K562 (cell line): Measurements from ENCODE around the gene TXNIP. TPM values are rescaled to one million over a fixed set of nuclear protein-coding genes. Genes with fewer than 3 reads are reported as not detected.

Experiments used
- BRCA1 ChIP-seq, 2 experiments: fragments of 450-650 bp in 1 of 2; sonication (generic) in 1 of 2; formaldehyde crosslinking in 1 of 2; IDR thresholded peaks; 2 replicates each; pipeline versions ENCODE4 v1.5.0 to v1.6.1; 2017 to 2020; ENCODE audit warnings: mild to moderate bottlenecking in 1 of 2, missing genetic modification reagents in 1 of 2
- GABPB2 ChIP-seq: fragments of 250-450 bp; sonication (Bioruptor Pico); conservative IDR thresholded peaks from 2 replicates; pipeline ENCODE4 v1.5.1; 2021; ENCODE audit warnings: mild to moderate bottlenecking
- HCFC1 ChIP-seq: IDR thresholded peaks from 2 replicates; pipeline ENCODE4 v1.6.1; 2012; ENCODE audit warnings: low read depth, low read length, improper control_type of control experiment
- KHSRP ChIP-seq: fragments of 450-650 bp; IDR thresholded peaks from 2 replicates; pipeline ENCODE4 v1.6.1; 2017
- MLX ChIP-seq, 2 experiments: fragments of 450-650 bp in 1 of 2; sonication (generic) in 1 of 2; formaldehyde crosslinking; conservative IDR thresholded peaks; 2 replicates each; pipeline versions ENCODE4 v1.4.0 to v1.8.1; 2020 to 2022; ENCODE audit warnings: mild to moderate bottlenecking in 1 of 2, missing genetic modification reagents in 1 of 2
- MTA3 ChIP-seq: fragments of 450-650 bp; formaldehyde crosslinking; IDR thresholded peaks from 2 replicates; pipeline ENCODE4 v1.6.1; 2017; ENCODE audit warnings: mild to moderate bottlenecking, borderline replicate concordance
- SETDB1 ChIP-seq: IDR thresholded peaks from one replicate; pipeline ENCODE4 v1.6.1; 2012; ENCODE audit warnings: low read length, control low read depth, inconsistent platforms
- SIX5 ChIP-seq, 2 experiments: IDR thresholded peaks; 2 replicates each; pipeline ENCODE4 v1.6.1; 2011; ENCODE audit warnings: low read length in 2 of 2, borderline replicate concordance in 1 of 2, low read depth in 1 of 2, mild to moderate bottlenecking in 1 of 2, moderate library complexity in 1 of 2; ENCODE audit not compliant: insufficient read depth in 1 of 2
- SRF ChIP-seq, 2 experiments: fragments of 250-450, 450-650 bp in 1 of 2; sonication (Bioruptor Pico) in 1 of 2; sonication (generic) in 1 of 2; formaldehyde crosslinking; IDR thresholded peaks; 2 replicates each; pipeline versions ENCODE4 v1.5.0 to v1.5.1; 2020 to 2022; ENCODE audit warnings: mild to moderate bottlenecking in 1 of 2, missing genetic modification reagents in 1 of 2
- THRA ChIP-seq: fragments of 450-650 bp; IDR thresholded peaks from 2 replicates; pipeline ENCODE4 v1.6.1; 2017; ENCODE audit warnings: mild to moderate bottlenecking, moderate library complexity
- VEZF1 ChIP-seq: fragments of 200-800 bp; sonication (Bioruptor generic); IDR thresholded peaks from 2 replicates; pipeline ENCODE4 v1.6.1; 2017; ENCODE audit warnings: missing genetic modification characterization, missing compliant biosample characterization
- WHSC1 ChIP-seq: IDR thresholded peaks from one replicate; pipeline ENCODE4 v1.6.1; 2012; ENCODE audit warnings: low read length, control low read depth, inconsistent platforms
- ZFP30 ChIP-seq: fragments of 250-450 bp; sonication (Bioruptor Pico); IDR thresholded peaks from 2 replicates; pipeline ENCODE4 v1.8.0; 2022; ENCODE audit warnings: moderate library complexity, mild to moderate bottlenecking, inconsistent platforms, borderline replicate concordance
- polyA plus RNA-seq, 8 experiments: library from polyadenylated mRNA; depleted of rRNA in 4 of 8; stranded (reverse) in 5 of 8; unstranded in 3 of 8; fragments of >200 nt; fragmentation: Nextera tagmentation in 2 of 8; fragmentation: Illumina TruSeq in 1 of 8; extraction: Ambion mirVana in 2 of 8; extraction: Trizol in 1 of 8; gene quantifications; 2 replicates each; pipeline versions ENCODE4 v1.2.1 to v1.2.3, GENCODE V29; 2011 to 2014; ENCODE audit warnings: inconsistent platforms in 1 of 8, missing spikeins in 1 of 8
- total RNA-seq, 7 experiments: library from RNA; depleted of rRNA in 6 of 7; stranded (reverse); fragments of >200 nt in 6 of 7; fragmentation: Illumina TruSeq in 2 of 7; extraction: Trizol in 2 of 7; gene quantifications; 2 replicates each; pipeline versions ENCODE4 v1.2.1 to v1.2.3, GENCODE V29; 2011 to 2021; ENCODE audit warnings: low replicate concordance in 1 of 7
- TF ChIP-seq, protein P1 (sequence below), 2 experiments: fragments of 450-650 bp in 1 of 2; IDR thresholded peaks; 2 replicates each; pipeline ENCODE4 v1.6.1; 2011 to 2017; ENCODE audit warnings: low read depth in 2 of 2, antibody characterized with exemption in 1 of 2, borderline replicate concordance in 1 of 2, low read length in 1 of 2, mild to moderate bottlenecking in 1 of 2, mixed read lengths in 1 of 2; ENCODE audit not compliant: control insufficient read depth in 1 of 2
- TF ChIP-seq, protein P2 (sequence below): fragments of 250-450 bp; sonication (Bioruptor Pico); IDR thresholded peaks from 2 replicates; pipeline ENCODE4 v1.5.0; 2021; ENCODE audit warnings: mild to moderate bottlenecking, moderate library complexity

Gene TXNIP
- total and polyA plus RNA-seq, 9 of the 15 experiments (the other 6 are each of a cell fraction or from before 2014, with no cell fraction given) = 120 to 499 (median 257) TPM

GRCh38 chr1:145964328-145965118, 31.9 kb downstream of the TXNIP start, which contains the start of the genes ANKRD34A and POLR3GL (continued):
- TF ChIP-seq MLX (CRISPR knock-in tag; conservative IDR thresholded peaks at IDR 0.05) (no peak), ZFP30 (CRISPR knock-in tag) (no peak), MTA3 (0 out of 2 replicates have a peak, but pooled peaks have one; percentile 51), GABPB2 (no peak; the same call in 1 of the 2 replicates), KHSRP (no peak), HCFC1 (no peak), SRF (CRISPR knock-in tag; IDR thresholded peaks at IDR 0.05) (peak in 1 of 2 experiments; percentile 54; a peak in 2 of 4 replicates), THRA (no peak), BRCA1 (IDR thresholded peaks at IDR 0.05) (no peak), BRCA1 (CRISPR knock-in tag; IDR thresholded peaks at IDR 0.05) (no peak), SETDB1 (no peak), SIX5 (IDR thresholded peaks at IDR 0.05; ENCODE audit: borderline replicate concordance in 1 of 2, insufficient read depth in 1 of 2, low read depth in 1 of 2, low read length in 2 of 2) (no peak), VEZF1 (CRISPR knock-in tag) (peak; percentile 80), WHSC1 (no peak)
- TF ChIP-seq, protein P1, sequence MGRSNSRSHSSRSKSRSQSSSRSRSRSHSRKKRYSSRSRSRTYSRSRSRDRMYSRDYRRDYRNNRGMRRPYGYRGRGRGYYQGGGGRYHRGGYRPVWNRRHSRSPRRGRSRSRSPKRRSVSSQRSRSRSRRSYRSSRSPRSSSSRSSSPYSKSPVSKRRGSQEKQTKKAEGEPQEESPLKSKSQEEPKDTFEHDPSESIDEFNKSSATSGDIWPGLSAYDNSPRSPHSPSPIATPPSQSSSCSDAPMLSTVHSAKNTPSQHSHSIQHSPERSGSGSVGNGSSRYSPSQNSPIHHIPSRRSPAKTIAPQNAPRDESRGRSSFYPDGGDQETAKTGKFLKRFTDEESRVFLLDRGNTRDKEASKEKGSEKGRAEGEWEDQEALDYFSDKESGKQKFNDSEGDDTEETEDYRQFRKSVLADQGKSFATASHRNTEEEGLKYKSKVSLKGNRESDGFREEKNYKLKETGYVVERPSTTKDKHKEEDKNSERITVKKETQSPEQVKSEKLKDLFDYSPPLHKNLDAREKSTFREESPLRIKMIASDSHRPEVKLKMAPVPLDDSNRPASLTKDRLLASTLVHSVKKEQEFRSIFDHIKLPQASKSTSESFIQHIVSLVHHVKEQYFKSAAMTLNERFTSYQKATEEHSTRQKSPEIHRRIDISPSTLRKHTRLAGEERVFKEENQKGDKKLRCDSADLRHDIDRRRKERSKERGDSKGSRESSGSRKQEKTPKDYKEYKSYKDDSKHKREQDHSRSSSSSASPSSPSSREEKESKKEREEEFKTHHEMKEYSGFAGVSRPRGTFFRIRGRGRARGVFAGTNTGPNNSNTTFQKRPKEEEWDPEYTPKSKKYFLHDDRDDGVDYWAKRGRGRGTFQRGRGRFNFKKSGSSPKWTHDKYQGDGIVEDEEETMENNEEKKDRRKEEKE (IDR thresholded peaks at IDR 0.05; ENCODE audit: borderline replicate concordance in 1 of 2, control insufficient read depth in 1 of 2, low read depth in 2 of 2, low read length in 1 of 2) = no peak
- TF ChIP-seq, protein P2, sequence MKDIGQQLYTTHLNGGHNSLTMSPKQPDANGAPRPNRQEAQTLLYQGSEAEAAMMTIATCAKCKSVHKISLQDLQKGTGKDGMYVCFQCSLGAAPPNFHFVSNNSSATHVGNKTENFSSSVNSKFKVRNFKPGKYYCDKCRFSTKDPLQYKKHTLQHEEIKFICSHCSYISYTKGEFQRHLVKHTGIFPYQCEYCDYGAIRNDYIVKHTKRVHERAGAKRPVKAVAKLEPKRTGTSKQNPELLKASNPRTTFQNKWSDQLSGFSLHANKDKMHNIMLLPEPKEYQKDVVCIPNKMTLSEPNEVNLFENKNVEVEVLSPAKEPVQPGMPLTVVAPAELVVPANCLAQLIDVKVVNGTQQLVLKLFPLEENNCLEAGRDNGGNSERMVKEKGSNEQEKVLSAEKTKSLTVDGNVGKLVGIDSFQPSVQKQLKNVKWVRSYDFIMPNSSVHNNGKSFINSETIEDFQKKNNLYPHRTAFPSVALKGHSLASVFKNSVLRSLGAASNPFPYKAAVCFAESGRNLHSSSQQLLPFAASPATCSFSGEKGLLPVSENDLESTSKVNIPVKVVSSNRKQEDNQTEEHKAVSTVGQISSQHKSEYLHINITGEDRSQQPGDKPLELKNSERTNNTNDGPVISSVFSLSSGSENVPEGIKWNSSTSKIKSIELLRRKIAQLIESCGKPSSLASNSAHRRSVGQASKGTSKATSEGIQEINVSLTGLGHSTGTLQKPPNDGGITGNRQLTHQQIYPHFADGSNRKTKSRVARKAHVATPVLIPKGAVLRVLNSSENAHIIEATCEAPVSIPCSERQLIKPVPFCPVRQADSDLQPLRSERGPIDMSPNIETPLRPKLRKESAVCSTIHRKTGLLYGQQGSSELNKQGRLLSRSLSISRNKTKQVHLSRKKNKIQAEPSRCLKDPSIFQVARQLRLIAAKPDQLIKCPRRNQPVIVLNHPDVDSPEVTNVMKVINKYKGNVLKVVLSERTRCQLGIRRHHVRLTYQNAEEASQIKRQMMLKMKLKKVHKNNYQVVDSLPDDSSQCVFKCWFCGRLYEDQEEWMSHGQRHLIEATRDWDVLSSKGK (CRISPR knock-in tag) = no peak
